ENCODE data around the gene CCDC182.

The CCDC182 gene

DNA sequence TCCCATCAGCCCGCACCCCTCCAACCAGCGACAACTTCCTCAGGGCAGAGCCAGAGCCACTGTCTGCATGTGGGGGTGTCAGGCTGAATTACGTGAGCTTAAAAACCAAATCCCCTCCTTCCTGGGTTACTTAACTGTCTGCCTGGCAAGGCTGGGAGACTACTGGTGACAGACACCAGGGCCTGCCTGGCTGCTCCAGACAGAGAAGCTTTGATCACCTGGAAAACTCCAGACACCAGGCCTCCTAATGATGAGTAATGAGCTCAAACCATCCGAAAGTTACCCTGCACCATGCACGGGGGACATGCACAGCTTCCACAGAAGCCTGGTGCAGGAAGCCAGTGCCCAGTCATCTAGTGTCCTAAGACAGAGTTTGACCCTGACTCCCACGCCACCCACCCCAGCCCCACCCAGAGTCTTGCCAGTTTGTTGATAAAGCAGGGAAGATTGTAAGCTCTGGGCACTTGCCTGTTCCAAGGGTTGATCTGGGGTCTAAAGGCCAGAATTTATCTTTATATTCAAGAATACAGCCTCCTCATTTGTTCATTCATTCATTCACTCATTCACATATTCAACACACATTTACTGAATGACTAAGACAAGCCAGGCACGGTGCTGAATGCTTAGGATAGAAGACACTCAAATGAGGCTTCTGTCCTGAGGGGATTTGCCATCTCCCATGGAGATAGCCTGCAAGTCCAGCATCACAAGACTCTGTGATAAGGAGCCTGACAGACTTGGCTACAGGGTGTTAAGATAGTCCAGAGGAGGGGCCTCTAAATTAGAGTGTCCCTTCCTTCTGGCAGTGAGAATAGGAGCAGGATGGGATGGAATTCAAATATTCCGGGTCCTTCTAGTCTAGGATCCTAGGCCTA, 7.2 kb upstream of the CCDC182 start:
- no peak overlapping the region for H3K4me3 ChIP-seq (IDR thresholded peaks at IDR 0.05; ENCODE audit: insufficient read depth, low read depth, low read length)
- H3K36me3 ChIP-seq (ENCODE audit: insufficient read depth) = no peaks in the 10 kb centered on the region
- no peaks in the 10 kb centered on the region for H4K20me1 ChIP-seq (ENCODE audit: insufficient read depth)
- no peaks in the 10 kb centered on the region for H3K4me1 ChIP-seq (ENCODE audit: low read depth, poor library complexity, severe bottlenecking)
- no peak overlapping the region for H3K27ac ChIP-seq
- H3K79me2 ChIP-seq (ENCODE audit: insufficient read depth, low read depth) = no peaks in the 10 kb centered on the region
- H3K27me3 ChIP-seq (ENCODE audit: insufficient read depth, low read depth) = no peaks in the 10 kb centered on the region
- no peak overlapping the region for H3K4me2 ChIP-seq
- no peak overlapping the region for H2AFZ ChIP-seq (ENCODE audit: low read depth)
- TF ChIP-seq, protein P1, sequence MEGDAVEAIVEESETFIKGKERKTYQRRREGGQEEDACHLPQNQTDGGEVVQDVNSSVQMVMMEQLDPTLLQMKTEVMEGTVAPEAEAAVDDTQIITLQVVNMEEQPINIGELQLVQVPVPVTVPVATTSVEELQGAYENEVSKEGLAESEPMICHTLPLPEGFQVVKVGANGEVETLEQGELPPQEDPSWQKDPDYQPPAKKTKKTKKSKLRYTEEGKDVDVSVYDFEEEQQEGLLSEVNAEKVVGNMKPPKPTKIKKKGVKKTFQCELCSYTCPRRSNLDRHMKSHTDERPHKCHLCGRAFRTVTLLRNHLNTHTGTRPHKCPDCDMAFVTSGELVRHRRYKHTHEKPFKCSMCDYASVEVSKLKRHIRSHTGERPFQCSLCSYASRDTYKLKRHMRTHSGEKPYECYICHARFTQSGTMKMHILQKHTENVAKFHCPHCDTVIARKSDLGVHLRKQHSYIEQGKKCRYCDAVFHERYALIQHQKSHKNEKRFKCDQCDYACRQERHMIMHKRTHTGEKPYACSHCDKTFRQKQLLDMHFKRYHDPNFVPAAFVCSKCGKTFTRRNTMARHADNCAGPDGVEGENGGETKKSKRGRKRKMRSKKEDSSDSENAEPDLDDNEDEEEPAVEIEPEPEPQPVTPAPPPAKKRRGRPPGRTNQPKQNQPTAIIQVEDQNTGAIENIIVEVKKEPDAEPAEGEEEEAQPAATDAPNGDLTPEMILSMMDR (conservative IDR thresholded peaks at IDR 0.05; ENCODE audit: low read depth, low read length) = no peak
- H3K9ac ChIP-seq = no peak overlapping the region

DNA sequence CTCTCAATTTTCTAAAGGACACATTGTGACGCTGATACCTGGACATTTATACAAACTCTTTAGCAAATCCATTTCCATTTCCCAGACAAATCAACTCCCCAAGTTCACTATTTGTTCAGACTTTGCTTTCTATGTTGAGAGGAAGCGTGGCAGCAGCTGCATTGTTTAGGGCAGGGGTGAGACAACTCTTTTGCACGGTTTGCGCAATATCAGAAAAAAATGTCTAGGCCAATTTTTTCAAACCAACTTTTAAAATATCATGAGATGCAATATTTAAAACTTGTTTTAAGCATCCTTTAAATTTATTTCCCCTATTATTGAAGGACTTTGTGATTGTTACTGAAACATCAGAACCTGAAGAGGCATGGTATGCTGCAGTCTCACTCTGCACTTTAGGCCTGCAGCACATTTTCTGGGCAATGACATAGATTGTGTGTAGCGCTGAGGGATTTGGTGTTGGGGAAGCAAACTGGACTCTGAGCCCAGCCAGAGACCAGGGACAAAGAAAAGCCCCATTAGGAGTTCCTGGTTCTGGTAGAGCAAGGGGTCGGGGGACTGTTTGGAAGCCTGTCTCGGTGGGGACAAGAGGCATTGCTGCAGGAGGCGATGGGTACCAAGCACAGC, 6.4 kb upstream of the CCDC182 start:
- no peak overlapping the region for H3K4me3 ChIP-seq (IDR thresholded peaks at IDR 0.05; ENCODE audit: insufficient read depth, low read depth, low read length)
- H2AFZ ChIP-seq (ENCODE audit: low read depth) = no peak overlapping the region
- no peaks in the 10 kb centered on the region for H4K20me1 ChIP-seq (ENCODE audit: insufficient read depth)
- TF ChIP-seq, protein P1 (conservative IDR thresholded peaks at IDR 0.05; ENCODE audit: low read depth, low read length) = no peak
- H3K79me2 ChIP-seq (ENCODE audit: insufficient read depth, low read depth) = no peaks in the 10 kb centered on the region
- no peaks in the 10 kb centered on the region for H3K4me1 ChIP-seq (ENCODE audit: low read depth, poor library complexity, severe bottlenecking)
- H3K9ac ChIP-seq = no peak overlapping the region
- no peaks in the 10 kb centered on the region for H3K36me3 ChIP-seq (ENCODE audit: insufficient read depth)
- no peak overlapping the region for H3K27ac ChIP-seq
- no peaks in the 10 kb centered on the region for H3K27me3 ChIP-seq (ENCODE audit: insufficient read depth, low read depth)
- no peak overlapping the region for H3K4me2 ChIP-seq

DNA sequence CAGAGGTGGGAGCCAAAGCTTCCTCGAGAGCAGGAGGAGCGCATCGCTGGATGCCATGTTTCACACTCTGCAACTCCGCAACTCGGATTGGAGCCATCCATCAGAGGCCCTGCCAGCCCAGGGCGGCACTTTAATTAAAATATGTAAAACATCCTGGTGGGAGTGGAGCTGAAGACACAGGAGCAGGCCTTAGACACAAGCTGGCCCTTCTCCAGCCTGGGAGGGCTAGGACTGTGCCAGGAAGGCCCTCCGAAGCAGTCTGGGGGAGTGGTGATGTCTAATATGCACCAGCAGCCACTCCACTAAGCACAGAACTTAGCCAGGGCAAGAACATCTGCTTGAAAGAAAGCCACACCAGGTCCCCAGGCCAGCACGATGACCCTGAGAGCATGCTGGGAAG, 5.8 kb upstream of the CCDC182 start:
- H3K27me3 ChIP-seq (ENCODE audit: insufficient read depth, low read depth) = no peaks in the 10 kb centered on the region
- no peaks in the 10 kb centered on the region for H3K4me1 ChIP-seq (ENCODE audit: low read depth, poor library complexity, severe bottlenecking)
- no peak overlapping the region for H3K27ac ChIP-seq
- no peak overlapping the region for H3K4me3 ChIP-seq (IDR thresholded peaks at IDR 0.05; ENCODE audit: insufficient read depth, low read depth, low read length)
- H3K36me3 ChIP-seq (ENCODE audit: insufficient read depth) = no peaks in the 10 kb centered on the region
- TF ChIP-seq, protein P1 (conservative IDR thresholded peaks at IDR 0.05; ENCODE audit: low read depth, low read length) = no peak
- no peak overlapping the region for H3K9ac ChIP-seq
- H3K79me2 ChIP-seq (ENCODE audit: insufficient read depth, low read depth) = no peaks in the 10 kb centered on the region
- H3K4me2 ChIP-seq = no peak overlapping the region
- H4K20me1 ChIP-seq (ENCODE audit: insufficient read depth) = no peaks in the 10 kb centered on the region
- H2AFZ ChIP-seq (ENCODE audit: low read depth) = no peak overlapping the region

DNA sequence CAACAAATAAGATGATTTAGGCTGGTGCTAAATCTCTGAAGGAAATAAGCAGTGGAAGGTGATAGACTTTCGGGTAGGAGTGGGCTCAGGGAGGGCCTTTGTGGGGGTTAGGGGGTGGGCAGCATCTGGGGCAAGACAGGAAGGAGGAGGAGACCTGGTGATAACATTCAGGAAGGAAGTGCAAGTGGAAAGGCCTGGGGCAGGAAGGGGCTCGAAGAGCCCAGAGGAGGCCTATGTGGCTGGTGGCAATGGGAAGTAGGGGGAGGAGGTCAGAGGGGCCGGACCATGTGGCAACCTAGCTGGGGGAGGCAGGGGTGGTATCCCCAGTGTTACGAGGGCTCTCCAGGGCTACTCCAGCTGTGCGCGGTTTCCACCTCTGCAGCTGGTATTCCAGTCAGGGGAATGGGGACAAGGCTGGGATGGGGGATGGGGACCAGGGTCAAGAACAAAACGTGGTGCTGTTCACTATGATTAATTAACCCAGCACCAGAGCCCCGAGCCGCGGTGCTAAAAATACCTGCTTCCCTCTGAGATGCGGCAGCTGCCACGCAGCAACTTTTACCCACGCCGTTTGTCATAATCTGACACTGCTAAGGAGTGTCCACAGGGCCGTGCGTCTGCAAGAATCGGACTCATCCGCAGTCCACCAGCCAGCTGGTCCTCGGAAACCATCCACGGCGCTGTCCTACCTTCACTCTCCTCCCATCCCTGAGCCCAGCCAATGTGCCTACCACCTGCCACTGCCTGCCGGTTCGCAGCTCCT, 5.2 kb upstream of the CCDC182 start:
- no peaks in the 10 kb centered on the region for H3K79me2 ChIP-seq (ENCODE audit: insufficient read depth, low read depth)
- H3K27ac ChIP-seq = no peak overlapping the region
- no peak overlapping the region for H2AFZ ChIP-seq (ENCODE audit: low read depth)
- H3K4me1 ChIP-seq (ENCODE audit: low read depth, poor library complexity, severe bottlenecking) = no peaks in the 10 kb centered on the region
- H3K36me3 ChIP-seq (ENCODE audit: insufficient read depth) = no peaks in the 10 kb centered on the region
- H3K4me2 ChIP-seq = no peak overlapping the region
- H4K20me1 ChIP-seq (ENCODE audit: insufficient read depth) = no peaks in the 10 kb centered on the region
- TF ChIP-seq, protein P1 (conservative IDR thresholded peaks at IDR 0.05; ENCODE audit: low read depth, low read length) = no peak
- H3K4me3 ChIP-seq (IDR thresholded peaks at IDR 0.05; ENCODE audit: insufficient read depth, low read depth, low read length) = no peak overlapping the region
- no peak overlapping the region for H3K9ac ChIP-seq
- no peaks in the 10 kb centered on the region for H3K27me3 ChIP-seq (ENCODE audit: insufficient read depth, low read depth)

All from KMS-11 (cell line).